Esophagus squamous epithelium (tissue), 4 donors: ENCODE measurements around the gene CHRNB4.

Experiments
- POLR2A ChIP-seq, 4 donors: fragments of 450-650 bp; IDR thresholded peaks; one replicate each; pipeline ENCODE4 v1.6.1; 2017; ENCODE audit warnings: antibody characterized with exemption in 4 of 4, mild to moderate bottlenecking in 4 of 4, moderate library complexity in 3 of 4
- TF ChIP-seq, protein P1 (sequence below), 6 experiments: fragments of 450-650 bp in 4 of 6; fragments of 200-600 bp in 2 of 6; sonication (generic) in 2 of 6; IDR thresholded peaks; one replicate each; pipeline ENCODE4 v1.5.1; 2016 to 2019; ENCODE audit warnings: antibody characterized with exemption in 6 of 6, mild to moderate bottlenecking in 4 of 6, moderate library complexity in 4 of 6

DNA sequence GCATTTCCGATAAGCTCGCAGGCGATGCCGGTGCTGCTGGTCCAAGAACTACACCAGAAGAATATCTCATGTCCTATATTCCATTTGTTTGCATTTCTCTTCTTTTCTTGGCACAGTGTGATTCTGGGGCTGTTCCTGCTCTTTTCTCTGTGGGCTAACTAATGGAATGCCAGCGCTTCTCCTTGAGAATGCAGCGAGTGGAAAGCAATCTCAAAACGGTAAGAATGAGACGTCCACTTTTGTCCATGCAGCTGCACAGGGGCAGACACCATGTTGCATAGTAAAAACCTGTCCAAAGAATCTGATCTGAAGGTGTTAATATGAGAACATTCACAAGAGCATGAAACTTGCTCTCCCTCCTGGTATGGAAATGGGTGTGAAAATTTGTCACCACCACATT lies 13.7 kb downstream of the CHRNB4 start:
- TF ChIP-seq, protein P1, sequence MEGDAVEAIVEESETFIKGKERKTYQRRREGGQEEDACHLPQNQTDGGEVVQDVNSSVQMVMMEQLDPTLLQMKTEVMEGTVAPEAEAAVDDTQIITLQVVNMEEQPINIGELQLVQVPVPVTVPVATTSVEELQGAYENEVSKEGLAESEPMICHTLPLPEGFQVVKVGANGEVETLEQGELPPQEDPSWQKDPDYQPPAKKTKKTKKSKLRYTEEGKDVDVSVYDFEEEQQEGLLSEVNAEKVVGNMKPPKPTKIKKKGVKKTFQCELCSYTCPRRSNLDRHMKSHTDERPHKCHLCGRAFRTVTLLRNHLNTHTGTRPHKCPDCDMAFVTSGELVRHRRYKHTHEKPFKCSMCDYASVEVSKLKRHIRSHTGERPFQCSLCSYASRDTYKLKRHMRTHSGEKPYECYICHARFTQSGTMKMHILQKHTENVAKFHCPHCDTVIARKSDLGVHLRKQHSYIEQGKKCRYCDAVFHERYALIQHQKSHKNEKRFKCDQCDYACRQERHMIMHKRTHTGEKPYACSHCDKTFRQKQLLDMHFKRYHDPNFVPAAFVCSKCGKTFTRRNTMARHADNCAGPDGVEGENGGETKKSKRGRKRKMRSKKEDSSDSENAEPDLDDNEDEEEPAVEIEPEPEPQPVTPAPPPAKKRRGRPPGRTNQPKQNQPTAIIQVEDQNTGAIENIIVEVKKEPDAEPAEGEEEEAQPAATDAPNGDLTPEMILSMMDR (IDR thresholded peaks at IDR 0.05): no peak
- no peak for TF ChIP-seq POLR2A (IDR thresholded peaks at IDR 0.05)
